NCI-H1105 treated with DMSO at 0.1 percent for 48 hours (cell line): Measurements from ENCODE around the gene CELF4.

Source experiments
- DNase-seq: peaks from one replicate; lab custom pipeline; 2025; lab: John Stamatoyannopoulos, UW

The CELF4 gene

DNA sequence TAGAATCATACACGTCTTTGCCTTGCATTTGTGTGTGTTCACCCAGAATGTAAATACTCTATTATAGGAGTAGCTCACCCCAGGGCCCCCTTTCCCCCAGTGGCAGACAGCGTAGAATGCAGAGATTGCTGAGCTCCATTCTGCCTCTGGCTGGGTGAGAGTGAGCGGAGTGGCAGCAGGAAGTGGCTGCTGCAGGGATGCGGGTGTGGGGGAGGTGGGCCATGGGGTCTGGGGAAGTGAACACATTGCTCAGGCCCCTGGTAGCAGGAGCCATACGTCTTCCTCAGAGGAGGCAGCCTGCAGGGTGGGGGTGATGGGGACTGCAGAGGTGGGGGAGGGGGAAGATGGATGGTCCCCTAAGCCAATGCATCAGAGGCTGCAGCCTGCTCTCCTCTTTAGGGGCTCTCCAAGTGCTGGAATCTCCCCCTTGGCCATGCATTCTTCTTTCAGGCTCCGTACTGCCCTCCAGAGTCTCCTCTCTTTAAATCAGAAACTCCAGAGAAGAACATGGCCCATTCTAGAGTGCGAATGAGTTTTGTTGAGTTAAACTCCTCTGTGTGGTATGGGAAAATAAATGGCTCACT is 72.2 kb downstream of the CELF4 start:
- DNase-seq = no peak

DNA sequence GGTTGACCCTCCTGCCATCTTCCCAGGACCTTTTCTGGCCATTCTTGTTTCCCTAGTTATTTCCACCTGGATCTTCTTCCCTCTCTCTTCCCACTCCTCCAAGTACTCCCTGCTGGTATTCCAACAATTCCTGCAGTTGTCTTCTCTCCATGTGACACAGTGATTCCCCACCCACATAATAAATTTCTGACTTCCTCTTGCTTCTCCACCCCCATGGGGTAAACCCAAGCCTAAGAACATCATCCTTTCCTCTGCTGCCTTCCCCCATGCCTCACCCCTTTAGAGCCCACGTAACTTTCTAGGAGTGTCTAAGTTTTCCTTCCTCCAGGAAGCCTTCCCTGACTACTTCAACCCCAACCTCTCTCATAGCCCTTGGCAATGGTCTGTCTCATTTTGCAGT is 72.6 kb downstream of the CELF4 start:
- DNase-seq = no peak

GRCh38 chr18:37491526-37491925 is 74.1 kb downstream of the CELF4 start:
- no peak for DNase-seq

DNA sequence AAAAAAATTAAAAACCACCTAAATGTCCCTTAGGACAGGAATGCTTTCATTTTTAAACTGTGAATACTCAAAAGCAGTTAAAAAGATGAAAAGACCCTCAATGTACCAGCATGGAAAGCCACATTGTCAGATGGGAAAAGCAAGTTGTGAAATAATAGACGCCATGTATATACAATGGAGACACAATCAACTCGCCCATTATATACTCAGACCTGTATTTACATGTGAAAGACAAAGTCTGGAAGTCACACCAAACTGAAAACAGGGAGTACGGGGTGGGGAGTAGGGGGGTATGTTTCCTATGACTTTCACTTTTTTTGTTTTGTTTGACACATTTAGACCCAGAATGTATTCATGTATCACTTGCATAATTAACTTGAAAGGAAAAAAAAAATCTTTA is 75.6 kb downstream of the CELF4 start:
- DNase-seq = no peak

DNA sequence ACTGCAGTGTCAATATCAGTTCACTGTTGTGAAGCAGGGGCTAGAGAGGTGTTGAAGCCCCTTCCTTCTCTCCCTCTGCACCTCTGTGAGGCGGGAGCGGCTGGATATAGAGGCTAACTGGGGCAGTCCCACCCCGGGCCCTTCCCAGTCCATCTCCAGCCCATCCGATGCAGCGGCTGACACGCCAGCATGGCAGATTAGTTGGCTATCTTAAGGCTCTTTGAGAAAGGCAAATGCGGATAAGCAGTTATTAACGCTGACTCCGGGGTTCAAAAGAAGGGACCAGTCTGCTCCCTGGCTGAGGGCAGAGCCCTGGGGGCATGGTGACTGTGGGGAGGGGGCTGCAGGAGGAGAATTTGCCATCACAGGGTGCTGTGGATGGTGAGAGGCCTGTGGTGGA is 76.6 kb downstream of the CELF4 start:
- DNase-seq = no peak

- no peak for DNase-seq
Measured at GRCh38 chr18:37487400-37487867, 78.2 kb downstream of the CELF4 start.

DNA sequence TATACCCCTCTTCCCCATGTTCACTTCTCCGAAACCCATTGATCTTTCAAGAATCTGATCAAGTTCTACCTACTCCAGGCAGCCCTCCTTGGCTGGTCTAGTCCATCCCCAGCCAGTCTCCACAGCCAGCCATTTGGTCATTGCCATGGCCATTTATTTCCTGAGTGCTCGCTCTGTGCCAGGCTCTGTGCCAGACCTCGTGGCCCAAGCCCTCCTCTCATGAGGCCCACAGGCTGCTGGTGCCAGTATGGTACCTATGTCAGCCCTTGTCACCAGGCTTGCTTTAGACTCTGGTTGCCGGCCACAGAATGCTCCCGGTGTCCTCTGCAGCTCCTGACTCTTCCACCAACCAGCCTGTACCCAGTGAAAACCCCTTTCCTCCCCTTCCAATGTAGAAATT is 78.8 kb downstream of the CELF4 start:
- no peak for DNase-seq

GRCh38 chr18:37484983-37485834 is 80.4 kb downstream of the CELF4 start:
- DNase-seq = peak; percentile 50

- no peak for DNase-seq
Measured at GRCh38 chr18:37483984-37484819, 81.4 kb downstream of the CELF4 start.

GRCh38 chr18:37483221-37483971 is 82.2 kb downstream of the CELF4 start:
- no peak for DNase-seq

- DNase-seq = no peak
Measured at GRCh38 chr18:37482433-37482832, 83.2 kb downstream of the CELF4 start.

DNA sequence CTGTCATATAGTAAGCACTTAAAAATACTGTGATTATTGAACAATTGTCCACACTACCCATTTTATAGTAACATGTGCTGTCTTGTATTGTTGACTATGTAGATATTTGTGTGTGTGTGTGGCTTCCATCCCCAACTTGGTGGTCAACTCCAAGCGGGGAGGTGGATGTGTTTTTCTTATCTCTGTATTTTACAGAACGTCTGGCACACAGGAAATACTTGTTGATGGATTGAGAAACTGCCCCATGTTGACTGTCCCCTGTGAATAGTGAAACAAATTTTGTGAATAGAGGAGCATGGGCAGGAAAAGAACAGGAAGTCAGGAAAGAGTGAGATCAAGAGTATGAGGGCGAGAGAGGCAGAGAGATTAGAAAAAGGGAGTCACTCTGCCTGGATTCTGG is 83.6 kb downstream of the CELF4 start:
- no peak for DNase-seq

DNA sequence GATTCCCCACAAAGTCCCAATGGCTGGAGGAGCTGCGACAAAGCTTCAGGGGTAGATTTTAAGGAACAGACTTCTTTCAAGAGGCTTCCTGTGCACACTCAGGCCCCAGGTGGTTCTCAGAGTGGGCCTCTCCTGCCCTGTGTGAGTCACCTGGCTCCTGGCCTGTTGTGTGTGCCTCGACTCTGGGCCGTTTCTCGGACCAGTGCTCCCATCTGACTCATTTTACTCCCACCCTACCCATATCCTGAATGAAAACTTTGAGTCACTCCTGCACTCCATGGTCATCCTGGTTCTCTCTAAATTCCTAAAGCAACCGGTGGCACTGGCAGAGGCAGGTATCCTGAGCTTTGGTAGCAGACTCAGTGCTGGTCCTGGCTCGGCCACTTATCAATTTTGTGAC is 84.1 kb downstream of the CELF4 start:
- no peak for DNase-seq

DNA sequence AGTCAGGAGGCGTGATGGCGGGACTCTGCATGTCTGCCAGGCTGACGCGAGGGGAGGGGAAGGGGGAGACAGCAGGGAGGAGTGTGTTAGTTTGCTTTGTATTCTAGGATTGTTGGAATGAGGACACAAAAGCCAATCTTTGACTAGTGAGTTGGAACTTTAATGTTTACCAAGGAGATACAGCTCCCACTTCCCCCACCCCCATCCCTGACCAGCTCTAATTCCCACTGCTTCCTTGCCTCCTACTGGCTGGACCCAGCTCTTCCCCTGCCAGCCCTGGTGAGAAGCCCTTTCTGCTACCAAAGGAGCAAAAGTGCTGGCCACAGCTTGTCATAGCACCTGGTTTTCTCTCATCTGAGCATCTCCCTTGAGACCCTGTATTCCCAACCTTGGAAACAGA is 84.5 kb downstream of the CELF4 start:
- DNase-seq = no peak

GRCh38 chr18:37476611-37477295 is 88.8 kb downstream of the CELF4 start:
- DNase-seq = no peak

GRCh38 chr18:37476182-37476581 is 89.4 kb downstream of the CELF4 start:
- DNase-seq = peak; percentile 48

- DNase-seq = no peak
Measured at GRCh38 chr18:37473195-37473840, 92.3 kb downstream of the CELF4 start.

- peak; percentile 32 for DNase-seq
Measured at GRCh38 chr18:37471637-37472036, 94.0 kb downstream of the CELF4 start.

DNA sequence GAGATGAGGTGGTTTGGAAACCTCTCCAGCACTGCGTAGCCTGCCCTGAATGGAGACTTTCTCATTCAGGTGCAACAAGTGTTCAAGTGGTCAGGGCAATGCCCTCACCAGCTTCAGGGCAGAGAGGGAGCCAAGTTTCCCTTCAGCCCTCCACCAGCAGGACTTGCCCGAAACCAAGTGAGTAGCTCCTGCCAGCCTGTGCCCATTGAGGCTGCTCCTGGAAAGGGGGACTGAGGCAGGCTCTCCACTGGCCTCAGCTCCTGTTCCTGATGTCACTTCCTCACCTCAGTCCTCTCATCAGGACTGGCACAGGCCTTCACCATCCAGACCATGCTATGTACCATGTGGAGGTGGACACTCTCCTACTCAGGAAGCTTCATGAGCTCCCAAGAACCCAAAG is 94.6 kb downstream of the CELF4 start:
- DNase-seq = no peak

- DNase-seq = no peak
Measured at GRCh38 chr18:37467002-37467662, 98.5 kb downstream of the CELF4 start.
